K562 (cell line): ENCODE measurements around the gene NCOA3. TPM values are rescaled to one million over a fixed set of nuclear protein-coding genes. Genes with fewer than 3 reads are reported as not detected.

Experiments
- ATF1 ChIP-seq, 2 experiments: fragments of 450-650 bp in 1 of 2; IDR thresholded peaks; 2 replicates each; pipeline ENCODE4 v1.6.1; 2016; ENCODE audit warnings: missing compliant biosample characterization in 1 of 2, missing genetic modification characterization in 1 of 2
- CBFA2T3 ChIP-seq: fragments of 450-650 bp; IDR thresholded peaks from 2 replicates; pipeline ENCODE4 v1.6.1; 2017
- EWSR1 ChIP-seq: fragments of 450-650 bp; IDR thresholded peaks from 2 replicates; pipeline ENCODE4 v1.6.1; 2018; ENCODE audit warnings: borderline replicate concordance, mild to moderate bottlenecking, low read depth, moderate library complexity; ENCODE audit not compliant: partially characterized antibody
- FOXK2 ChIP-seq, 2 experiments: fragments of 450-650 bp; IDR thresholded peaks in 1 of 2; conservative IDR thresholded peaks in 1 of 2; 2 replicates each; pipeline ENCODE4 v1.6.1; 2016; ENCODE audit warnings: low read depth in 2 of 2, mild to moderate bottlenecking in 1 of 2
- JUND ChIP-seq, 2 experiments: IDR thresholded peaks; 2 replicates in 1 of 2; 3 replicates in 1 of 2; pipeline ENCODE4 v1.6.1; 2011; ENCODE audit warnings: borderline replicate concordance in 2 of 2, low read depth in 2 of 2, low read length in 2 of 2, improper control_type of control experiment in 1 of 2, missing biosample characterization in 1 of 2, missing genetic modification characterization in 1 of 2, missing genetic modification reagents in 1 of 2
- LEF1 ChIP-seq: fragments of 450-650 bp; IDR thresholded peaks from 2 replicates; pipeline ENCODE4 v1.6.1; 2016; ENCODE audit warnings: mild to moderate bottlenecking
- MNT ChIP-seq, 2 experiments: fragments of 450-650 bp; conservative IDR thresholded peaks; 2 replicates each; pipeline ENCODE4 v1.6.1; 2017; ENCODE audit warnings: mild to moderate bottlenecking in 2 of 2, moderate library complexity in 2 of 2
- PCBP1 ChIP-seq: fragments of 200-400 bp; formaldehyde crosslinking; IDR thresholded peaks from 2 replicates; pipeline ENCODE4 v1.6.1; 2018; ENCODE audit warnings: mild to moderate bottlenecking, low read depth, low read length; ENCODE audit not compliant: poor library complexity, severe bottlenecking
- RCOR1 ChIP-seq, 2 experiments: IDR thresholded peaks; 2 replicates each; pipeline ENCODE4 v1.6.1; 2012; ENCODE audit warnings: low read depth in 2 of 2, low read length in 2 of 2, borderline replicate concordance in 1 of 2, improper control_type of control experiment in 1 of 2
- SREBF2 ChIP-seq: sonication (generic); formaldehyde crosslinking; IDR thresholded peaks from 2 replicates; pipeline ENCODE4 v1.4.0; 2020; ENCODE audit warnings: mild to moderate bottlenecking, missing genetic modification reagents
- THRB ChIP-seq: fragments of 450-650 bp; formaldehyde crosslinking; conservative IDR thresholded peaks from 2 replicates; pipeline ENCODE4 v1.4.0; 2022; ENCODE audit warnings: mild to moderate bottlenecking, missing genetic modification characterization
- ZBTB17 ChIP-seq: fragments of 450-650 bp; formaldehyde crosslinking; IDR thresholded peaks from 2 replicates; pipeline ENCODE4 v1.4.0; 2020; ENCODE audit warnings: mild to moderate bottlenecking
- ZNF740 ChIP-seq, 3 experiments: fragments of 200-800 bp in 1 of 3; sonication (Bioruptor generic) in 1 of 3; sonication (generic) in 1 of 3; formaldehyde crosslinking in 1 of 3; IDR thresholded peaks; 2 replicates each; pipeline versions ENCODE4 v1.6.1 to v1.8.0; 2016 to 2022; ENCODE audit warnings: mild to moderate bottlenecking in 2 of 3, missing compliant biosample characterization in 2 of 3, missing genetic modification characterization in 2 of 3, missing genetic modification reagents in 1 of 3
- polyA plus RNA-seq, 8 experiments: library from polyadenylated mRNA; depleted of rRNA in 4 of 8; stranded (reverse) in 5 of 8; unstranded in 3 of 8; fragments of >200 nt; fragmentation: Nextera tagmentation in 2 of 8; fragmentation: Illumina TruSeq in 1 of 8; extraction: Ambion mirVana in 2 of 8; extraction: Trizol in 1 of 8; gene quantifications; 2 replicates each; pipeline versions ENCODE4 v1.2.1 to v1.2.3, GENCODE V29; 2011 to 2014; ENCODE audit warnings: inconsistent platforms in 1 of 8, missing spikeins in 1 of 8
- total RNA-seq, 7 experiments: library from RNA; depleted of rRNA in 6 of 7; stranded (reverse); fragments of >200 nt in 6 of 7; fragmentation: Illumina TruSeq in 2 of 7; extraction: Trizol in 2 of 7; gene quantifications; 2 replicates each; pipeline versions ENCODE4 v1.2.1 to v1.2.3, GENCODE V29; 2011 to 2021; ENCODE audit warnings: low replicate concordance in 1 of 7
- TF ChIP-seq, protein P1 (sequence below): fragments of 150-350 bp; IDR thresholded peaks from 2 replicates; pipeline ENCODE4 v1.6.1; 2014; ENCODE audit warnings: low read depth, mild to moderate bottlenecking, low read length, borderline replicate concordance
- TF ChIP-seq, protein P2 (sequence below): fragments of 250-450 bp; sonication (Bioruptor Pico); IDR thresholded peaks from 2 replicates; pipeline ENCODE4 v1.8.0; 2021; ENCODE audit warnings: mild to moderate bottlenecking, moderate library complexity

Gene NCOA3
- total and polyA plus RNA-seq, 9 of the 15 experiments (the other 6 are each of a cell fraction or from before 2014, with no cell fraction given): 3.2 to 24.3 (median 14.4) TPM

DNA sequence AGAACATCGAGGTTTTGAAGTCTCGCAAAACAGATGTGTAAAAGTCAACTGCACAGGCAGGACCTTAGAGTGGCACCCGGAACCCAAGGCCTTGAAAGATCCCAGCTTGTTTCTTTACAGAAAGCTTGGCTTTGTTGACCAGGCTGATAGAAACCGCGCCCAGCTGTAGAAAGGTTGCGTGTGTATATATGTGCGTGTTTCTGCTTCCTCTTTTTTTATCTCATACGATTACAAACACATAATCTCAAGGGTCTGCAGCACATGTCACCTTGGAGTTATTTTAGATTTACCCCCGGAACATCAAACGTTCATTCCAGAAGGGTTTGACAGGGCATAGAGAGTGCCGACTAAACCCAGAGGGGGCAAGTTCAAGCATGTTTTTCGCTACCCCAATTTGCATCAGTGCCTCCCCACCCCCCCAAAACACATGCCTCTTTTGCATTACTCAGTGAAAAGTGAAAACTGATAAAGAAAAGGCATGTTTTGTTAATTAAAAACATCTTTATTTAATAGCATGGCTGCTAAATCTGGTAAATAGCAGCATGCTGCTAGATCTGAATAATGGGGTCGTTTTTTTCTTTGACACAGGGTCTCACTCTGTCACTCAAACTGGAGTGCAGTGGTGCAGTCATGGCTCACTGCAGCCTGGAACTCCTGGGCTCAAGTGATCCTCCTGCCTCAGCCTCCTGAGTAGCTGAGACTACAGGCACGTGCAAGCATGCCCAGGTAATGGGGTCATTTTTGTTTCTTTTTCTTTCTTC, 33.2 kb upstream of the NCOA3 start (continued):
- TF ChIP-seq, protein P1, sequence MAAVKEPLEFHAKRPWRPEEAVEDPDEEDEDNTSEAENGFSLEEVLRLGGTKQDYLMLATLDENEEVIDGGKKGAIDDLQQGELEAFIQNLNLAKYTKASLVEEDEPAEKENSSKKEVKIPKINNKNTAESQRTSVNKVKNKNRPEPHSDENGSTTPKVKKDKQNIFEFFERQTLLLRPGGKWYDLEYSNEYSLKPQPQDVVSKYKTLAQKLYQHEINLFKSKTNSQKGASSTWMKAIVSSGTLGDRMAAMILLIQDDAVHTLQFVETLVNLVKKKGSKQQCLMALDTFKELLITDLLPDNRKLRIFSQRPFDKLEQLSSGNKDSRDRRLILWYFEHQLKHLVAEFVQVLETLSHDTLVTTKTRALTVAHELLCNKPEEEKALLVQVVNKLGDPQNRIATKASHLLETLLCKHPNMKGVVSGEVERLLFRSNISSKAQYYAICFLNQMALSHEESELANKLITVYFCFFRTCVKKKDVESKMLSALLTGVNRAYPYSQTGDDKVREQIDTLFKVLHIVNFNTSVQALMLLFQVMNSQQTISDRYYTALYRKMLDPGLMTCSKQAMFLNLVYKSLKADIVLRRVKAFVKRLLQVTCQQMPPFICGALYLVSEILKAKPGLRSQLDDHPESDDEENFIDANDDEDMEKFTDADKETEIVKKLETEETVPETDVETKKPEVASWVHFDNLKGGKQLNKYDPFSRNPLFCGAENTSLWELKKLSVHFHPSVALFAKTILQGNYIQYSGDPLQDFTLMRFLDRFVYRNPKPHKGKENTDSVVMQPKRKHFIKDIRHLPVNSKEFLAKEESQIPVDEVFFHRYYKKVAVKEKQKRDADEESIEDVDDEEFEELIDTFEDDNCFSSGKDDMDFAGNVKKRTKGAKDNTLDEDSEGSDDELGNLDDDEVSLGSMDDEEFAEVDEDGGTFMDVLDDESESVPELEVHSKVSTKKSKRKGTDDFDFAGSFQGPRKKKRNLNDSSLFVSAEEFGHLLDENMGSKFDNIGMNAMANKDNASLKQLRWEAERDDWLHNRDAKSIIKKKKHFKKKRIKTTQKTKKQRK: no peak
- TF ChIP-seq FOXK2 (conservative IDR thresholded peaks at IDR 0.05 in 1 of 2, IDR thresholded peaks at IDR 0.05 in 1 of 2; ENCODE audit: low read depth in 2 of 2) (peak; percentile 73 to 78; a peak in 2 of 4 replicates), RCOR1 (IDR thresholded peaks at IDR 0.05; ENCODE audit: borderline replicate concordance in 1 of 2, low read depth in 2 of 2, low read length in 2 of 2) (0 out of 4 replicates have a peak, but pooled peaks of 1 of the 2 experiments have one; percentile 33), PCBP1 (no peak), ZNF740 (CRISPR knock-in tag; IDR thresholded peaks at IDR 0.05) (peak; percentile 65; the same call in 1 of the 2 replicates), ZNF740 (tag; IDR thresholded peaks at IDR 0.05) (no peak), LEF1 (peak; percentile 48; the same call in 1 of the 2 replicates), ZBTB17 (CRISPR knock-in tag) (no peak), CBFA2T3 (peak; percentile 16; the same call in 1 of the 2 replicates), MNT (conservative IDR thresholded peaks at IDR 0.05) (peak; percentile 25 to 43; a peak in 2 of 4 replicates), EWSR1 (no peak), SREBF2 (CRISPR knock-in tag) (no peak), THRB (CRISPR knock-in tag) (no peak), JUND (IDR thresholded peaks at IDR 0.05; ENCODE audit: borderline replicate concordance, low read depth, low read length) (no peak), JUND (tag; IDR thresholded peaks at IDR 0.05; ENCODE audit: borderline replicate concordance, low read depth, low read length) (no peak), ATF1 (CRISPR knock-in tag; IDR thresholded peaks at IDR 0.05) (no peak), ATF1 (tag; IDR thresholded peaks at IDR 0.05) (0 out of 2 replicates have a peak, but pooled peaks have one; percentile 22)
- TF ChIP-seq, protein P2, sequence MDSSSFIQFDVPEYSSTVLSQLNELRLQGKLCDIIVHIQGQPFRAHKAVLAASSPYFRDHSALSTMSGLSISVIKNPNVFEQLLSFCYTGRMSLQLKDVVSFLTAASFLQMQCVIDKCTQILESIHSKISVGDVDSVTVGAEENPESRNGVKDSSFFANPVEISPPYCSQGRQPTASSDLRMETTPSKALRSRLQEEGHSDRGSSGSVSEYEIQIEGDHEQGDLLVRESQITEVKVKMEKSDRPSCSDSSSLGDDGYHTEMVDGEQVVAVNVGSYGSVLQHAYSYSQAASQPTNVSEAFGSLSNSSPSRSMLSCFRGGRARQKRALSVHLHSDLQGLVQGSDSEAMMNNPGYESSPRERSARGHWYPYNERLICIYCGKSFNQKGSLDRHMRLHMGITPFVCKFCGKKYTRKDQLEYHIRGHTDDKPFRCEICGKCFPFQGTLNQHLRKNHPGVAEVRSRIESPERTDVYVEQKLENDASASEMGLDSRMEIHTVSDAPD (CRISPR knock-in tag): no peak
